PFSK-1 (cell line): ENCODE data around the gene S100A14.

Experiments used
- REST ChIP-seq, 2 experiments: IDR thresholded peaks; 2 replicates each; pipeline versions ENCODE4 v1.6.1 to v1.8.0; 2011 to 2012; ENCODE audit warnings: low read depth in 2 of 2, low read length in 2 of 2, control low read depth in 1 of 2, inconsistent platforms in 1 of 2, mild to moderate bottlenecking in 1 of 2, moderate library complexity in 1 of 2; ENCODE audit not compliant: insufficient read depth in 1 of 2
- TAF1 ChIP-seq: IDR thresholded peaks from 2 replicates; pipeline ENCODE4 v1.6.1; 2012; ENCODE audit warnings: low read length, control low read depth, borderline replicate concordance; ENCODE audit not compliant: insufficient read depth

GRCh38 chr1:153565529-153566374 lies 50.4 kb downstream of the S100A14 start, which contains the start of gene S100A2:
- TF ChIP-seq TAF1 (no peak), REST (IDR thresholded peaks at IDR 0.05; ENCODE audit: insufficient read depth in 1 of 2, low read depth in 2 of 2, low read length in 2 of 2) (no peak)
